ENCODE measurements around the gene ATRN.

Gene ATRN

DNA sequence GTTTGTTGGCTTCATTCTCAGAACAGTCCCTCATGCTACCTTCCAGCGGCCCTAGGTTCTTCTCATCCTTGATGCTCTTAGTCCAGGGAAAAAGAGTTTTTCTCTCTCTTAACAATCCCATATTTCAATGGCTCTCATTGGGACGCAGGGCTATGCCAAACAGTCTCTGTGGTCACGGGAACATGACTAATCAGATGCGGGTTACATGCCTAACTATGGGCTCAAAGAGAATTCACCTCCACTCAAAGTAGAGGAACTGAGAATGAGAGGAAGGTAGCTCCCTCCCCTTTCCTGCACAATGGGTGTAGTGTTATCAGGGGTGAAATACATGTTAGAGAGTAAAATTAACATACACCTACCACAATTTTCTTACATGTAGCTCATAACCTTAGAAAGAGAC lies 18.1 kb upstream of the ATRN start:
- TF ChIP-seq, protein P1, sequence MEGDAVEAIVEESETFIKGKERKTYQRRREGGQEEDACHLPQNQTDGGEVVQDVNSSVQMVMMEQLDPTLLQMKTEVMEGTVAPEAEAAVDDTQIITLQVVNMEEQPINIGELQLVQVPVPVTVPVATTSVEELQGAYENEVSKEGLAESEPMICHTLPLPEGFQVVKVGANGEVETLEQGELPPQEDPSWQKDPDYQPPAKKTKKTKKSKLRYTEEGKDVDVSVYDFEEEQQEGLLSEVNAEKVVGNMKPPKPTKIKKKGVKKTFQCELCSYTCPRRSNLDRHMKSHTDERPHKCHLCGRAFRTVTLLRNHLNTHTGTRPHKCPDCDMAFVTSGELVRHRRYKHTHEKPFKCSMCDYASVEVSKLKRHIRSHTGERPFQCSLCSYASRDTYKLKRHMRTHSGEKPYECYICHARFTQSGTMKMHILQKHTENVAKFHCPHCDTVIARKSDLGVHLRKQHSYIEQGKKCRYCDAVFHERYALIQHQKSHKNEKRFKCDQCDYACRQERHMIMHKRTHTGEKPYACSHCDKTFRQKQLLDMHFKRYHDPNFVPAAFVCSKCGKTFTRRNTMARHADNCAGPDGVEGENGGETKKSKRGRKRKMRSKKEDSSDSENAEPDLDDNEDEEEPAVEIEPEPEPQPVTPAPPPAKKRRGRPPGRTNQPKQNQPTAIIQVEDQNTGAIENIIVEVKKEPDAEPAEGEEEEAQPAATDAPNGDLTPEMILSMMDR (IDR thresholded peaks at IDR 0.05; ENCODE audit: low read depth, low read length) = no peak
- H3K4me3 ChIP-seq (ENCODE audit: low read depth, low read length) = no peak overlapping the region

DNA sequence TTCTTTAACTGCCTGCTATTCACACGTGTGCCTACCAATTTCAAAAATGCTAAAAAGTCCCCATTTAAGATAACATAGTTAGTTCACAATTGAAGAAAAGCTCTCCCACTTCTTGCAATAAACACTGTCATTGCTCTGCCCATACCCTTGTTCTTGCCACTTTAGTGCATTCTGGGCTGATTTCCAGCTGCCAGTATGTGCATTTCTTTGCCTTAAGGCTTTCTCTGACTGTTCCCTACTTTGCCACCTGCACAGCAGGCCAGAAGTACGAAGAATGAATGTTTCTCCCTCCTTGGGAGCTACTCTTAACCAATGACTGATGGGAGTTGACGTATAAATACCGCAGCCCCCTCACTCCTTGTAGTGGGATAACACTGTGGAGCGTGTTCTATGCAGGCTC lies 16.0 kb upstream of the ATRN start:
- TF ChIP-seq, protein P1 (IDR thresholded peaks at IDR 0.05; ENCODE audit: low read depth, low read length) = no peak
- H3K4me3 ChIP-seq (ENCODE audit: low read depth, low read length) = no peak overlapping the region

DNA sequence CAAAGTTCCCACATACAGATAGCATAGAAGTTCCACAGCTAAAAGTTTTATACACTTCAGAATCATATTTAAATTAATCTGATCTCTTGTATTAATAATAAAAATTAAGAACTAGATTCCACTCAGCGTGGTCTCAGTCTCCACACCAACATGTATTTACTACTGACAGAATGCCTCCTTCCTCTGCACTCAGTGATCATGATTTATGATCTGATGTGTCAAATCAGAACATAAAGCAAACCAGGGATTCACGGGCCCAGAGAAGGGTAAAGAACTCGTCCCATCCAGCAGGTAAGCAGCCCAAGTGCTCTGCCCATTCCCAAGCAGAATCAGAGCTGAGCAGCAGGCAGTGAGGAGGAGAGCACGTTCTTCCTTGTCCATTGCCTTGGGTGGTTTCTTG lies 14.2 kb upstream of the ATRN start:
- no peak overlapping the region for H3K4me3 ChIP-seq (ENCODE audit: low read depth, low read length)
- TF ChIP-seq, protein P1 (IDR thresholded peaks at IDR 0.05; ENCODE audit: low read depth, low read length) = no peak

DNA sequence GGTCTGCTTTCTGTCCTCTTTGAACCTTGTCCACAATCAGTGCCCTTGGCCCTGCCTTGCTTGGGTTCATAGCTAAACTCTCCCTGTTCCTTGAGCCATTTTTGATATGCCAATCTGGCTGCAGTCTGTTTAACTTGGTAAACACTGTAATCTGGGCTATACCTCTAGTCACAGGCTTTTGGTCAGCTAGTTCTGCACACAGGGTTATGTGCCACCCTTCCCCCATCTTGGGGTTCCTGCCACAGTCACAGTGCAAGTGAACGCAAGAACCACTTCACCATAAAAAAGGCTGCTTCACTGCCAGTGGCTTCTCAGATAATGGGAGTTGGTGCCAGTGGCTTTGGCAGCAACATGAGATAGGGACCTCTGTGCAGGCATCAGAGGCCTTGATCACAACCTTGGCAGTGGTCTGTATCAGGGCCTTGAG lies 10.9 kb upstream of the ATRN start:
- TF ChIP-seq, protein P1 (IDR thresholded peaks at IDR 0.05; ENCODE audit: low read depth, low read length) = no peak

DNA sequence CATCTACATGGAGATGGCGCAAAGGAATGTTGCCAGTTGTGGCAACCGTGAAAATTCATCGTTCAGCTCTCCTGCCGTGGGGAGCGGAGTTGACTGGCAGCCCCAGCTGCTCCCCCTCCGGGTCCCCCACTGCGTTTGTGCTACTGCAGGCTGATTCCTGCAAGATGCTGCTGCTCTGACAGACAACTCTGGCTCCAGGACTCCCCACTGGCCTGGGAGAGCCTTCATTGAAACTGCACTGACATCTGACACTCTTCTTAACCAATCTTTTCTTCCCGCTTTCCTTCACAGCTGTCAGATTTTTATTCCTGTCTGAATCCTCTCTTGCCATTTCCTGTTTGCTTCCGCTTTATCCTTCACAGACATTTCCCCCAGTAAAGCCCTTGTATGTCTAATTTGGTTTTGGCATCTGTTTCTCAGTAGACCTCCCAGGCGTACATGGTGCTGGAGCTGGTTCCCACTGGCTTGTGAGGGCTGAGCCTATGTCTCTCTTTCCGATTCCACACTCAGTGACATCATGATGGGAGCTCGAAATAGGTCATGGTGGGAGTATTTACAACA lies 9.5 kb upstream of the ATRN start:
- TF ChIP-seq, protein P1 (IDR thresholded peaks at IDR 0.05; ENCODE audit: low read depth, low read length) = no peak
- no peak overlapping the region for H3K4me3 ChIP-seq (ENCODE audit: low read depth, low read length)

More for the DNA sequence above, 10.9 kb upstream of the ATRN start:
- no peak overlapping the region for H3K4me3 ChIP-seq (ENCODE audit: low read depth, low read length)

DNA sequence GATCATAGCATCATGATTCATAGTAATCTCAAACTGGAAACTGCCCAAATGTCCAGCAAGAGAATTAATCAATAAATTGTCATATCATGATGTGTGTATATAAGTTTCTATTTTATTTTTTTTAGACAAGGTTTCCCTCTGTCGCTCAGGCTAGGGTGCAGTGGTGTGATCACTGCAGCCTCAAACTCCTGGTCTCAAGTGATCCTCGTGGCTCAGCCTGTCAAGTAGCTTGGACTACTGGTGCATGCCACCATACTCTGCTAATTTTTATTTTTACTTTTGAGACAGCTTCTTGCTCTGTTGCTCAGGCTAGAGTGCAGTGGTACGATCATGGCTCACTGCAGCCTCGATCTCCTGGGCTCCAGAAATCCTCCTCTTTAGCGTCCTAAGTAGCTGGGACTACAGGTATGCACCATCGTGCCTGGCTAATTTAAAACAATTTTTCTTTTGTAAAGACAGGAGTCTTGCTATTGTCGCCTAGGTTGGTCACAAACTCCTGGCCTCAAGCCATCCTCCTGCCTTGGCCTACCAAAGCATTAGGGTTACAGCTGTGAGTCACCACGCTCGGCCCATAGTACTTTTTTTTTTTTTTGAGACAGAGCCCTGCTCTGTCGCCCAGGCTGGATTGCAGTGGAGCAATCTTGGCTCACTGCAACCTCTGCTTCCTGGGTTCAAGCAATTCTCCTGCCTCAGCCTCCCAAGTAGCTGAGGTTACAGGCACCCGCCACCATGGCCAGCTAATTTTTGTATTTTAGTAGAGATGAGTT lies 8.7 kb upstream of the ATRN start:
- TF ChIP-seq, protein P1 (IDR thresholded peaks at IDR 0.05; ENCODE audit: low read depth, low read length) = no peak
- H3K4me3 ChIP-seq (ENCODE audit: low read depth, low read length) = no peak overlapping the region

DNA sequence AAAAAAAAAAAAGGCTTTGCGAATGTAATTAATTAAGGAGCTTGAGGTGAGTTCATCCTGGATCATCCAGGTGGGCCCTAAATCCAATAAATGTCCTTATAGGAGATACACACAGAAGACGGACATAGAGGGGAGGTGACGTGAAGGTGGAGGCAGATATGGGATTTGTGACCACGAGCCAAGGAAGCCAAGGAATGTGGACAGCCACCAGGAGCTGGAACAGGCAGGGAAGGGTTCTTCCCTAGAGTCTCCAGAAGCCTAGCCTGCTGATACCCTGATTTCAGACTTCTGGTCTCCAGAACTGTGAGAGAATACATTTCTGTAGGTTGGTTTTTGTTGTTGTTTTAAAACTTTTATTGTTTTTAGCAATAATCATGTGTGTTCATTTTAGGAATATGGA lies 6.7 kb upstream of the ATRN start:
- TF ChIP-seq, protein P1 (IDR thresholded peaks at IDR 0.05; ENCODE audit: low read depth, low read length) = no peak
- H3K4me3 ChIP-seq (ENCODE audit: low read depth, low read length) = no peak overlapping the region
